Measurements from ENCODE around the gene PRODH. TPM values are rescaled to one million over a fixed set of nuclear protein-coding genes. Genes with fewer than 3 reads are reported as not detected.
"Not testable (repeated sequence)": the region's sequence is repeated elsewhere in the genome, so short reads cannot be mapped to it uniquely, and the experiment has no call there.

The PRODH gene
- polyA plus RNA-seq, 3 donors = not detected

DNA sequence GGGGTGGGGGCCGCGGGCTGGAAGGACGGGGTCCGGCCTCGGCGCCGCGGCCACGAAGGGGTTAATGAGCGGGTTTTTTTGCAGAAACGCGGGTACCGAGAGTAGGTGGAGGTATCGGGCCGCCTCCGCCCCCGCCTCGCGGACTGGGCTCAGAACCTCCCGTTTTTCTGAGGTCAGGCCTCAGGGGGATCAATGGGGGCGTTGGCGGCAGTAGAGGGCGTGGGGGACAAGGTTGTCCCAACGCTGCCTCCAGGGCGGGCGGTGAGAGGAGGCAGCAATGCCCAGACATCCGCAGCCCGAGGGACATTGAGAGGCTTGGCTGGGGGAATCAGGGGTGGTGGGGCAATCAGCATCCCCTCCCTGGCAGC, 34.8 kb upstream of the PRODH start:
- H3K4me1 Mint-ChIP-seq = no peaks in the 10 kb centered on the region
- no peaks in the 10 kb centered on the region for H3K4me1 ChIP-seq (ENCODE audit: control insufficient read depth in 1 of 2, insufficient read depth in 2 of 2, low read length in 2 of 2)
- TF ChIP-seq, protein P1, sequence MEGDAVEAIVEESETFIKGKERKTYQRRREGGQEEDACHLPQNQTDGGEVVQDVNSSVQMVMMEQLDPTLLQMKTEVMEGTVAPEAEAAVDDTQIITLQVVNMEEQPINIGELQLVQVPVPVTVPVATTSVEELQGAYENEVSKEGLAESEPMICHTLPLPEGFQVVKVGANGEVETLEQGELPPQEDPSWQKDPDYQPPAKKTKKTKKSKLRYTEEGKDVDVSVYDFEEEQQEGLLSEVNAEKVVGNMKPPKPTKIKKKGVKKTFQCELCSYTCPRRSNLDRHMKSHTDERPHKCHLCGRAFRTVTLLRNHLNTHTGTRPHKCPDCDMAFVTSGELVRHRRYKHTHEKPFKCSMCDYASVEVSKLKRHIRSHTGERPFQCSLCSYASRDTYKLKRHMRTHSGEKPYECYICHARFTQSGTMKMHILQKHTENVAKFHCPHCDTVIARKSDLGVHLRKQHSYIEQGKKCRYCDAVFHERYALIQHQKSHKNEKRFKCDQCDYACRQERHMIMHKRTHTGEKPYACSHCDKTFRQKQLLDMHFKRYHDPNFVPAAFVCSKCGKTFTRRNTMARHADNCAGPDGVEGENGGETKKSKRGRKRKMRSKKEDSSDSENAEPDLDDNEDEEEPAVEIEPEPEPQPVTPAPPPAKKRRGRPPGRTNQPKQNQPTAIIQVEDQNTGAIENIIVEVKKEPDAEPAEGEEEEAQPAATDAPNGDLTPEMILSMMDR (IDR thresholded peaks at IDR 0.05) = no peak
- DNase-seq = no peak
- H3K36me3 Mint-ChIP-seq = no peaks in the 10 kb centered on the region
- H3K79me2 ChIP-seq (ENCODE audit: insufficient read depth, low read length) = no peaks in the 10 kb centered on the region
- H3K27ac Mint-ChIP-seq = no peak overlapping the region
- peak overlapping the region in 1 of 2 donors; percentile 70 for H3K4me3 Mint-ChIP-seq
- H4K20me1 ChIP-seq (ENCODE audit: insufficient read depth, low read length) = no peaks in the 10 kb centered on the region
- H3K9ac ChIP-seq (ENCODE audit: insufficient read depth, low read length, poor library complexity, severe bottlenecking) = no peak overlapping the region
- intact Hi-C loops (cut with micrococcal nuclease) = no loop called here
- 3% methylated on average over 18 of the region's 28 CpGs for WGBS (ENCODE audit: insufficient coverage)
- peak overlapping the region in 1 of 3 experiments; percentile 52 for H3K4me3 ChIP-seq (replicated peaks in 1 of 3; ENCODE audit: low read depth in 2 of 3, low read length in 3 of 3)
- no peaks in the 10 kb centered on the region for H3K9me3 ChIP-seq (replicated peaks in 1 of 2; ENCODE audit: control insufficient read depth in 1 of 2, insufficient read depth in 1 of 2, low read length in 2 of 2)
- H3K9me3 Mint-ChIP-seq = peaks cover 0 to 2% (median 0%) of the 10 kb centered on the region in 7 donors
- peak overlapping the region; percentile 64 for H3K4me2 ChIP-seq (replicated peaks; ENCODE audit: extremely low read depth, low read length, poor library complexity, severe bottlenecking)
- no peak overlapping the region for H3K27ac ChIP-seq (ENCODE audit: low read depth in 1 of 2, low read length in 2 of 2)
- no peaks in the 10 kb centered on the region for H3K36me3 ChIP-seq (replicated peaks in 1 of 2; ENCODE audit: control insufficient read depth in 1 of 2, insufficient read depth in 2 of 2, low read length in 2 of 2)
- no peak overlapping the region for H2AFZ ChIP-seq (ENCODE audit: insufficient read depth, low read depth, low read length, poor library complexity, severe bottlenecking)
- peaks cover 2 to 23% of the 10 kb centered on the region in 2 donors for H3K27me3 ChIP-seq (ENCODE audit: control insufficient read depth in 2 of 2, insufficient read depth in 2 of 2, low read length in 2 of 2)
- peaks cover 25 to 49% (median 34%) of the 10 kb centered on the region in 3 donors for H3K27me3 Mint-ChIP-seq (ENCODE audit: low read depth in 3 of 3)

GRCh38 chr22:18970176-18970947, 34.3 kb upstream of the PRODH start:
- peak overlapping the region; percentile 64 for H3K4me2 ChIP-seq (replicated peaks; ENCODE audit: extremely low read depth, low read length, poor library complexity, severe bottlenecking)
- no peak overlapping the region for H3K27ac ChIP-seq (ENCODE audit: low read depth in 1 of 2, low read length in 2 of 2)
- H3K4me3 ChIP-seq (replicated peaks in 1 of 3; ENCODE audit: low read depth in 2 of 3, low read length in 3 of 3) = peak overlapping the region in 1 of 3 experiments; percentile 52
- Mint-ChIP-seq H3K27me3 (ENCODE audit: low read depth in 3 of 3) (peaks cover 25 to 49% (median 34%) of the 10 kb centered on the region in 3 donors), H3K27ac (no peak overlapping the region), H3K36me3 (no peaks in the 10 kb centered on the region), H3K9me3 (peaks cover 0 to 2% (median 0%) of the 10 kb centered on the region in 7 donors), H3K4me3 (no peak overlapping the region), H3K4me1 (no peaks in the 10 kb centered on the region)
- DNase-seq = no peak
- intact Hi-C loops (cut with micrococcal nuclease) = no loop called here
- TF ChIP-seq, protein P1 (IDR thresholded peaks at IDR 0.05) = no peak
- no peaks in the 10 kb centered on the region for H3K36me3 ChIP-seq (replicated peaks in 1 of 2; ENCODE audit: control insufficient read depth in 1 of 2, insufficient read depth in 2 of 2, low read length in 2 of 2)
- H4K20me1 ChIP-seq (ENCODE audit: insufficient read depth, low read length) = no peaks in the 10 kb centered on the region
- no peaks in the 10 kb centered on the region for H3K4me1 ChIP-seq (ENCODE audit: control insufficient read depth in 1 of 2, insufficient read depth in 2 of 2, low read length in 2 of 2)
- H3K79me2 ChIP-seq (ENCODE audit: insufficient read depth, low read length) = no peaks in the 10 kb centered on the region
- WGBS (ENCODE audit: insufficient coverage) = under 1% methylated on average over 79 of the region's 94 CpGs
- no peaks in the 10 kb centered on the region for H3K9me3 ChIP-seq (replicated peaks in 1 of 2; ENCODE audit: control insufficient read depth in 1 of 2, insufficient read depth in 1 of 2, low read length in 2 of 2)
- H3K27me3 ChIP-seq (ENCODE audit: control insufficient read depth in 2 of 2, insufficient read depth in 2 of 2, low read length in 2 of 2) = peaks cover 2 to 23% of the 10 kb centered on the region in 2 donors
- no peak overlapping the region for H2AFZ ChIP-seq (ENCODE audit: insufficient read depth, low read depth, low read length, poor library complexity, severe bottlenecking)
- no peak overlapping the region for H3K9ac ChIP-seq (ENCODE audit: insufficient read depth, low read length, poor library complexity, severe bottlenecking)

DNA sequence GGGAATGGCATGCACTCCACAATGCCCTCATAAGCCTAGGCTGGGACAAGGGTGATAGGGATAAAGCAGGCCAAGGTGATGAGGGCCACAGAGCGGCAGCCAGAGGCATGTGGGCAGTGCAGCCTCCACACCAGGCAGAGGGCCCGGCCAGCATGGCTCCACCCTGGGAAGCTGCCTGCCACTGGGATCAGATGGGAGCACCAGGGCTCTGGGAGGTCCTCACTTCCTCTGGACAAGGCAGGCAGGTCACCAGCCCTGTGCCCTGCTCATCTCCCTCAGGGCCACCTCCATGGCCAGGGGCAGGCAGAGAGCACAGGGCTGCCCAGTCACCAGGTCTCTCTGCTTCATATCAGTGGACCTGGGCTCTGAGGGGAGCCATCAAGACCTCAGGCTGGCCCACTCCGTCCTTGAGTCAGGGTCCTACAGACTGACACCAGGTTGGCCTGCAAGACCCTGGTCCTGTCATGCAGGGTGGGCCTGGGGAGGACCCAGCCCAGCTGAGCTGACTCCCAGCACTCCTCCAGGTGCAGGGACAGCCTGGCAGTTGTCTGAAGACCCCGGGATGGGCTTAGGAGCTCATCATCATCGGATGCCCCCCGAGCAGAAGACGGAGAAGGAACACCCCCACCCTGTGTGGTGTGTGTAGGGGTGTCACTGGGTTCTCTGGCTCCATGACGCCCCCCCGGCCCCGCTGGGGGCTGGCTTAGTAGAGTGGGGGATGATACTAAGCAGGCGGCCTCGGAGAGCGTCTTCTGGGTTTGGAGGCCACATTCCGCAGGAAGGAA, 33.3 kb upstream of the PRODH start:
- not testable (repeated sequence) for DNase-seq; H3K36me3 Mint-ChIP-seq; H3K4me1 ChIP-seq (ENCODE audit: control insufficient read depth in 1 of 2, insufficient read depth in 2 of 2, low read length in 2 of 2); H3K27ac Mint-ChIP-seq; H4K20me1 ChIP-seq (ENCODE audit: insufficient read depth, low read length); H3K4me2 ChIP-seq (replicated peaks; ENCODE audit: extremely low read depth, low read length, poor library complexity, severe bottlenecking); H3K9me3 Mint-ChIP-seq; H3K36me3 ChIP-seq (replicated peaks in 1 of 2; ENCODE audit: control insufficient read depth in 1 of 2, insufficient read depth in 2 of 2, low read length in 2 of 2); H3K9me3 ChIP-seq (replicated peaks in 1 of 2; ENCODE audit: control insufficient read depth in 1 of 2, insufficient read depth in 1 of 2, low read length in 2 of 2); H3K9ac ChIP-seq (ENCODE audit: insufficient read depth, low read length, poor library complexity, severe bottlenecking); H2AFZ ChIP-seq (ENCODE audit: insufficient read depth, low read depth, low read length, poor library complexity, severe bottlenecking); H3K4me3 ChIP-seq (replicated peaks in 1 of 3; ENCODE audit: low read depth in 2 of 3, low read length in 3 of 3); H3K27ac ChIP-seq (ENCODE audit: low read depth in 1 of 2, low read length in 2 of 2); H3K79me2 ChIP-seq (ENCODE audit: insufficient read depth, low read length); H3K4me1 Mint-ChIP-seq
- intact Hi-C loops (cut with micrococcal nuclease) = loop anchor here in 1 of 2 donors (10.0 kb wide), 1 partner anchor 1305 kb away; no protein-coding TSS in a partner anchor
- Mint-ChIP-seq H3K27me3 (ENCODE audit: low read depth in 3 of 3) (peaks cover 25 to 45% (median 34%) of the 10 kb centered on the region in 3 donors), H3K4me3 (peak overlapping the region in 1 of 2 donors; percentile 26)
- WGBS (ENCODE audit: insufficient coverage) = 63% methylated on average over 6 of the region's 14 CpGs
- H3K27me3 ChIP-seq (ENCODE audit: control insufficient read depth in 2 of 2, insufficient read depth in 2 of 2, low read length in 2 of 2) = peaks cover 2 to 23% of the 10 kb centered on the region in 2 donors

Data from CD14-positive monocyte (primary cell).